ENCODE results near the gene TTLL12.

Gene TTLL12

DNA sequence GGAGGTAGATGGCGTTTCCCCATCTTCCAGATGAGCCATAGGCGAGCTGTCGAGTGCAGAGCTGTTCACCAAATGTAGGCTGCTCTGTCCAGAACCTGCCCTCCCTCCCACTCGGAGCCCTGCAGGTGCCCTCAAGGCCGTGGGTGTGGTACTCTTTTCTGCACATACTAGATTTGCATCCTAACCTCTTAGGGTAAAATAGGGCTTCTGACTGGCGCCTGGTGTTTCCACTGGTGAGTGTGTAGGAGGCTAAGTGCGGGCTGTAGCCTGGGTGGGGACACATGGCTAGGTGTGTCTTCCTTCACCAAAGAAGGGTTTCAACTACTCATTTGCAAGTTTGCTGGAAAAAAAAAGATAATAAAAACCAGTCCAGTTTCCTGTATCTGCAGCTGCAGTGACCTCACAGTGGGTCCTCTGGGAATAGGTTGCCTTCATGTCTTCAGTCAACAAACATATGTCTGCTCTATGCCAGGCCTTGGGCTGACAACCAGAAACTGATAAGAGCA is 67.9 kb downstream of the TTLL12 start:
- TF ChIP-seq, protein P1, sequence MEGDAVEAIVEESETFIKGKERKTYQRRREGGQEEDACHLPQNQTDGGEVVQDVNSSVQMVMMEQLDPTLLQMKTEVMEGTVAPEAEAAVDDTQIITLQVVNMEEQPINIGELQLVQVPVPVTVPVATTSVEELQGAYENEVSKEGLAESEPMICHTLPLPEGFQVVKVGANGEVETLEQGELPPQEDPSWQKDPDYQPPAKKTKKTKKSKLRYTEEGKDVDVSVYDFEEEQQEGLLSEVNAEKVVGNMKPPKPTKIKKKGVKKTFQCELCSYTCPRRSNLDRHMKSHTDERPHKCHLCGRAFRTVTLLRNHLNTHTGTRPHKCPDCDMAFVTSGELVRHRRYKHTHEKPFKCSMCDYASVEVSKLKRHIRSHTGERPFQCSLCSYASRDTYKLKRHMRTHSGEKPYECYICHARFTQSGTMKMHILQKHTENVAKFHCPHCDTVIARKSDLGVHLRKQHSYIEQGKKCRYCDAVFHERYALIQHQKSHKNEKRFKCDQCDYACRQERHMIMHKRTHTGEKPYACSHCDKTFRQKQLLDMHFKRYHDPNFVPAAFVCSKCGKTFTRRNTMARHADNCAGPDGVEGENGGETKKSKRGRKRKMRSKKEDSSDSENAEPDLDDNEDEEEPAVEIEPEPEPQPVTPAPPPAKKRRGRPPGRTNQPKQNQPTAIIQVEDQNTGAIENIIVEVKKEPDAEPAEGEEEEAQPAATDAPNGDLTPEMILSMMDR (IDR thresholded peaks at IDR 0.05; ENCODE audit: insufficient read depth, low read depth, low read length, missing control alignments) = no peak
- peak; percentile 85 for DNase-seq (ENCODE audit: low read depth)
- peak overlapping the region; percentile 5; the same call in 1 of the 2 replicates for H3K4me3 ChIP-seq (ENCODE audit: low read depth, low read length)

GRCh38 chr22:43118024-43118849 is 68.7 kb downstream of the TTLL12 start:
- DNase-seq (ENCODE audit: low read depth) = no peak
- no peak overlapping the region; the same call in 1 of the 2 replicates for H3K4me3 ChIP-seq (ENCODE audit: low read depth, low read length)
- TF ChIP-seq, protein P1 (IDR thresholded peaks at IDR 0.05; ENCODE audit: insufficient read depth, low read depth, low read length, missing control alignments) = no peak

DNA sequence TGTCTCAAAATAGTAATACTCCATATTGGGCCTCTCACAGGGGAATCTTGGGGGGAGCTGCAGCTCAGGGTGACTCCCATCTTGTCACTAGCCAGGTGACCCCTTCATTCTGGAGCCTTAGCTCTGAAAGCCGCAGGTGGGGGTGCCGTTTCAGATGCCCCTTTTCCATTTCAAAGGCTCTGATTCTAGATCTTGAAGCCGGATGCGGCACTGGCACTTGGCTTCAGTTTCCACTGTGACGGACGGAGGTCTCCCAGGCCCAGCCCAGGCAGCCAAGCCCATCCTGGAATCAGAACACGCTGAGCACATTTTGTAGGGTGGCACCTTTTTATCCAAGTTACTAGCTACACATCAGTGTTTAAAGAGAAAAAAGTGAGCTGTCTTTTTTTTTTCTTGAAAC is 70.0 kb downstream of the TTLL12 start:
- no peak overlapping the region for H3K4me3 ChIP-seq (ENCODE audit: low read depth, low read length)
- TF ChIP-seq, protein P1 (IDR thresholded peaks at IDR 0.05; ENCODE audit: insufficient read depth, low read depth, low read length, missing control alignments) = no peak
- DNase-seq (ENCODE audit: low read depth) = no peak

Measured in GM12865 (cell line).